ENCODE data around the gene B4GALT2.

The B4GALT2 gene

GRCh38 chr1:44016890-44017400 is 37.9 kb downstream of the B4GALT2 start:
- Mint-ChIP-seq H3K27me3 (no peaks in the 10 kb centered on the region), H3K4me3 (no peak overlapping the region), H3K27ac (no peak overlapping the region), H3K4me1 (peaks cover 25% of the 10 kb centered on the region), H3K9me3 (no peaks in the 10 kb centered on the region)
- DNase-seq, result no peak
- ATAC-seq, result no peak

GRCh38 chr1:44019466-44019948 is 40.5 kb downstream of the B4GALT2 start:
- Mint-ChIP-seq H3K27ac (no peak overlapping the region), H3K4me1 (peaks cover 2% of the 10 kb centered on the region), H3K9me3 (no peaks in the 10 kb centered on the region), H3K27me3 (no peaks in the 10 kb centered on the region), H3K4me3 (no peak overlapping the region)
- no peak for DNase-seq
- ATAC-seq, result no peak

- no peaks in the 10 kb centered on the region for H3K4me1 Mint-ChIP-seq
- no peaks in the 10 kb centered on the region for H3K9me3 Mint-ChIP-seq
- no peak for DNase-seq
- no peak for ATAC-seq
- H3K27ac Mint-ChIP-seq, result no peak overlapping the region
- no peaks in the 10 kb centered on the region for H3K27me3 Mint-ChIP-seq
- no peak overlapping the region for H3K4me3 Mint-ChIP-seq
These were observed 41.5 kb downstream of the B4GALT2 start for GRCh38 chr1:44020464-44020863.

GRCh38 chr1:44021156-44021555 is 42.1 kb downstream of the B4GALT2 start:
- no peak overlapping the region for H3K4me3 Mint-ChIP-seq
- ATAC-seq, result no peak
- H3K9me3 Mint-ChIP-seq, result no peaks in the 10 kb centered on the region
- H3K4me1 Mint-ChIP-seq, result no peaks in the 10 kb centered on the region
- no peak for DNase-seq
- no peaks in the 10 kb centered on the region for H3K27me3 Mint-ChIP-seq
- H3K27ac Mint-ChIP-seq, result no peak overlapping the region

DNA sequence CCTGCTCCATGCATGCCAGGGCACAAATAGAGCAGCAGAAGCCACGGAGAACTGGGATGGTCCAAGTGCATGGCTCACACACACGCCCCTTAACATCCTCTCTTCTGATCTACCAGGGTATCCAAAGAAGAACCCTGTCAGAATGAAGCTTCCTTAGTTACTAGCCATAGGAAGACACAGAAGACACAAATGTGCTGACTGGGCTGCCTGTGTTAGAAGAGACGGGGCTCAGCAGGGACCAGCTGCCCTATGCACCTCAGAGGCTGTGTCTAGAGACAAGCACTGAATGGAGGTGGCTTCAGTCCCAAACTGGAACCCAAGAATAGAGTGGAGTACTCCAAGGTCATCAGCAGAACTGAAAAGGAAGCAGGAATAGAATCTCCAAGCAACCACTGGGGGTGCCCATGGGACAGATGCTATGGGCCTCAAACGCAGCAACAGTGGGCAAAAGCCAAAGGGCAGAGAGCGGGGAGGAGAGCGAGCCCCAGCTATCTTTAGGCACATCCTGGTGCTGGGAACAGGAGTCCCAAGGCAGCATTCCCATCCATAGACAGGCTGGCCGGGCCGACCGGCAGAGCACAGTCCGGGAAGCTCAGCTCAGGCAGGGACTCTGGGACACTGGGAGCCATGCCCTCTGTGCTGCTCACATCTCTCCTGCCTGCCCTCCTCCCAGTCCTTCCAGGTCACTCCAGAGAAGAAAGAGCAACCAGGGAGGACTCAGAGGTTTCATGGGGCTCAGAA is 42.7 kb downstream of the B4GALT2 start:
- Mint-ChIP-seq H3K4me3 (no peak overlapping the region), H3K9me3 (no peaks in the 10 kb centered on the region), H3K27ac (peak overlapping the region in 1 of 2 donors; percentile 54), H3K27me3 (no peaks in the 10 kb centered on the region), H3K4me1 (no peaks in the 10 kb centered on the region)
- ATAC-seq, result no peak
- no peak for DNase-seq

DNA sequence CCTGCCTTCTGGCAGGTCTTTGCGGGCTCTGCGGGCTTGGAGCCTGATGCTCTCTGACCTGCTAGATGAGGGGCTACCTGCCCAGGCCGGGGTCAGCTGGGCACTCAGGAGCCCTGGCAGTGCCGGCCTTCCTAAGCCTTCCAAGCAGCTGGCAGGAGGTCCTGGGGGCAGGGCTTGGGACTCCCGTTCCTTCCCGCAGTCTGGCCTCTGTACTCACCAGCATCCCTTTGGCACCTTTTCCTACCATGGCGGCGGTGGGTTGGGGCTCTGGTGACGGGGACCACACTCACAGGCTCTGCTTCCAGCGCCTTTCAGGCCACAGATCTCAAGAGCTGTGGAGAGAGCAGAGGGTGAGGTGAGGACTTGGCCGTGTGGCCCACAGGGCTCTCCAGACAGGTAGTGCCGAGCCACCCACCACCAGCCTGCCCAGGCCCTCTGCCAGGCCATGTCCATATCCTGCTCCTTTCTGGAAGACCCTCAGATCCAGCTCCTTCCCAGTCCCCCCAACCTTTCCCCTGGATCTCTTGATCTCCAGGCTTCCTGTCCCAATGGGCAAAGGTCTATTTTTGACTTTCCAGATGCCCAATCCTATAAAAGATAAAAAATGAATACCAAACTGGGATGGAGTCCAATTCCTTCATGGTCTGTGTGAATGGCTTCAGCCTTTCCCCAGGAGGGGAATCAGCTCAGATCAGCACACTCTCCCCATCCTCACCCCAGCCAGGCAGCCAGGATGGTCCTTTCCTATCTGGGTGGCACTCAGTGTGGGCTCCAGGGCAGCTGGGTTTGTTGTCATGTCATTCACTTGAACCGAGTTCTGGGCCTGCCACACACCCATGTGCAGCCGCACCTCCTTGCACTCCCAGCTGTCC is 45.3 kb downstream of the B4GALT2 start:
- ATAC-seq (no peak), DNase-seq (no peak)
- Mint-ChIP-seq H3K27me3 (no peaks in the 10 kb centered on the region), H3K9me3 (no peaks in the 10 kb centered on the region), H3K4me1 (peaks cover 14% of the 10 kb centered on the region), H3K27ac (no peak overlapping the region), H3K4me3 (no peak overlapping the region)

GRCh38 chr1:44024903-44025525 is 46.0 kb downstream of the B4GALT2 start:
- no peaks in the 10 kb centered on the region for H3K9me3 Mint-ChIP-seq
- no peak for ATAC-seq
- no peak overlapping the region for H3K4me3 Mint-ChIP-seq
- no peaks in the 10 kb centered on the region for H3K27me3 Mint-ChIP-seq
- H3K4me1 Mint-ChIP-seq, result peaks cover 19% of the 10 kb centered on the region
- no peak overlapping the region for H3K27ac Mint-ChIP-seq
- DNase-seq, result no peak

DNA sequence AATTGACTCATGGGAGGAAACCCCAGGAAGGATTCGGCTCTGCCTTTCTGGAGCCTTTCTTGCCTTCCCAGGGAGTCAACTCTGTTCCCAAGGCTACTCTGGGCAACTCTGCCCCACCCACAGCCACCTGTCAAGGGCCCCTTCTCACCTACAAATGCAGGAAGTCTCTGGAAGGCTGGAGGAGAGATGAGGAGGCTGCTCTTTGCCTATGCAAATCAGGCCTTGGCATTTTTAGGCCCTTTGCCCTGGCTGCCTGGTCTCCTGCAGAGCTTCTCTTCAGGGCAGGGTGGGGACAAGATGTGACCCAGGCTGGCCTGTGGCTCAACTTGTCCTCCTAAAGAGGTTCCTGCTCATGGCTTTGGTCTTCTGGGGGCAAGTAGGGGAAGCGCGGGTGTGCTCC is 46.8 kb downstream of the B4GALT2 start:
- no peak overlapping the region for H3K27ac Mint-ChIP-seq
- peaks cover 19% of the 10 kb centered on the region for H3K4me1 Mint-ChIP-seq
- no peak overlapping the region for H3K4me3 Mint-ChIP-seq
- H3K9me3 Mint-ChIP-seq, result no peaks in the 10 kb centered on the region
- no peak for DNase-seq
- no peaks in the 10 kb centered on the region for H3K27me3 Mint-ChIP-seq
- no peak for ATAC-seq

GRCh38 chr1:44027320-44027719 is 48.3 kb downstream of the B4GALT2 start:
- Mint-ChIP-seq H3K4me1 (peaks cover 32% of the 10 kb centered on the region), H3K27ac (peak overlapping the region in 1 of 2 donors; percentile 20), H3K9me3 (no peaks in the 10 kb centered on the region), H3K4me3 (no peak overlapping the region), H3K27me3 (no peaks in the 10 kb centered on the region)
- ATAC-seq (no peak), DNase-seq (no peak)

DNA sequence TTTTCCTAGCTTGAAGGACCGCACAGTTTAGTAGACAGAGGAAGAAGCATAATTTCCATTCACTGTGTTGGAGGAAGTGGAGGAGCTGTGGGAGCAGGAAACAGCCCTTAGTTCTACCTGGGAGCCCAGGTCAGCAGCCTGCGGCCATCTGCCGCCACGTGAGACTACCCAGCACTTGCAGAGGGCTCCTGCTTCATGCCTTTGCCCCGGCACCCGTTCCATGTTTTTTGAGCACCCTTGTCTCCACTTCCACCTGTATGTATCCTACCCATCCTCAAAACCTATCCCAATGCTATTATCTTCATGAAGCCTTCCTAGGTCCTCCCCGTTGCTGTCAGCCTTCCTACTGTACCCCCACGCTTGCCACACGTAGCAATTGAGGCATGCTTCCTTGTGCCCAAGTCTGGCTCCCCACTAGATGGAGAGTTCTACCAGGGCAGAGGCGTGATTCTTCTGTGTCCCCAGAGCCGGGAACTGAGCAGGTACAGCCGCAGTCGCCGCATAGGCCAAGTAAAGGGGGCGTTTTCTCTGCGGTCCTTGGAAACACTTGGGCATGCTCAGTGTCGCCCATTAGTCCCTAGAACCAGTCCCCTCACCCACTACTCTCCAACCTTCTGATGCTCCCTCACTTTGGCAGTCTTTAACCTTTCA is 50.4 kb downstream of the B4GALT2 start:
- DNase-seq, result no peak
- Mint-ChIP-seq H3K9me3 (no peaks in the 10 kb centered on the region), H3K27me3 (no peaks in the 10 kb centered on the region), H3K4me1 (peaks cover 49% of the 10 kb centered on the region), H3K4me3 (peak overlapping the region; percentile 92 to 95), H3K27ac (peak overlapping the region; percentile 86 to 89)
- peak; percentile 31 for ATAC-seq

- Mint-ChIP-seq H3K27ac (peak overlapping the region; percentile 89 to 99), H3K4me1 (peaks cover 49% of the 10 kb centered on the region), H3K4me3 (peak overlapping the region; percentile 92 to 95), H3K9me3 (no peaks in the 10 kb centered on the region), H3K27me3 (no peaks in the 10 kb centered on the region)
- DNase-seq (peak; percentile 89 to 91), ATAC-seq (peak; percentile 80)
These were observed 51.0 kb downstream of the B4GALT2 start for GRCh38 chr1:44029911-44030604.

DNA sequence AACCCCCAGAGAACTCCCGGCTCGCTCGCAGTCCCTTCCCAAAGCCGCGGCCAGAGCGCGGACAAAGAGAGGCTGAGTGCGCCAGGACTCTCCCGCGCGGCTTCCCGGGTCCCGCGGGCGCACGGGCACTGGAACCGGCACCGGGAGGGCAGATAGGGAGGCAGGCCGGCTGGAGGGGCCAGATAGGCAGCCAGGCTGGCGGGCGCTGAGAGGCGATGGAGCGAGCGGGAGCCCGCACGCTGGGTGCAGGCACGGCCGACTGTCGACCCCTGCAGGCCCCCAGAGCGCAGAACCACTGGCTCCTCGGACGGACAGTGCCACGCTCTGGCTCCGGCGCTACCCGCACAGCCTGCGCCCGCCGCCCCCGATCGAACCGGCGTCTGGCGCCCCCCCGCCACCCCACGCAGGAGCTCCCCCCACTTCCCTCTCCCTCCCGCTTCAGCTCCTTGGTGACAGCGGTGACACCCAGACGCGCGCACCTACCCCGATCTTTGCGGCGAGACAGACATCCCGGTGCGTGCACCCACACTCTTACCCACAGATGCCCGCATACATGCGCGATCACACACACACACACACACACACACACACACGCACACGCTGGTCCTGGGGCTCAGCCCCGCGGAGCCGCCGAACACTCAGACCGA is 51.7 kb downstream of the B4GALT2 start:
- Mint-ChIP-seq H3K27ac (peak overlapping the region; percentile 97 to 99), H3K4me1 (peaks cover 49% of the 10 kb centered on the region), H3K9me3 (no peaks in the 10 kb centered on the region), H3K27me3 (no peaks in the 10 kb centered on the region), H3K4me3 (peak overlapping the region; percentile 89 to 92)
- ATAC-seq, result peak; percentile 65
- peak; percentile 72 to 73 for DNase-seq

DNA sequence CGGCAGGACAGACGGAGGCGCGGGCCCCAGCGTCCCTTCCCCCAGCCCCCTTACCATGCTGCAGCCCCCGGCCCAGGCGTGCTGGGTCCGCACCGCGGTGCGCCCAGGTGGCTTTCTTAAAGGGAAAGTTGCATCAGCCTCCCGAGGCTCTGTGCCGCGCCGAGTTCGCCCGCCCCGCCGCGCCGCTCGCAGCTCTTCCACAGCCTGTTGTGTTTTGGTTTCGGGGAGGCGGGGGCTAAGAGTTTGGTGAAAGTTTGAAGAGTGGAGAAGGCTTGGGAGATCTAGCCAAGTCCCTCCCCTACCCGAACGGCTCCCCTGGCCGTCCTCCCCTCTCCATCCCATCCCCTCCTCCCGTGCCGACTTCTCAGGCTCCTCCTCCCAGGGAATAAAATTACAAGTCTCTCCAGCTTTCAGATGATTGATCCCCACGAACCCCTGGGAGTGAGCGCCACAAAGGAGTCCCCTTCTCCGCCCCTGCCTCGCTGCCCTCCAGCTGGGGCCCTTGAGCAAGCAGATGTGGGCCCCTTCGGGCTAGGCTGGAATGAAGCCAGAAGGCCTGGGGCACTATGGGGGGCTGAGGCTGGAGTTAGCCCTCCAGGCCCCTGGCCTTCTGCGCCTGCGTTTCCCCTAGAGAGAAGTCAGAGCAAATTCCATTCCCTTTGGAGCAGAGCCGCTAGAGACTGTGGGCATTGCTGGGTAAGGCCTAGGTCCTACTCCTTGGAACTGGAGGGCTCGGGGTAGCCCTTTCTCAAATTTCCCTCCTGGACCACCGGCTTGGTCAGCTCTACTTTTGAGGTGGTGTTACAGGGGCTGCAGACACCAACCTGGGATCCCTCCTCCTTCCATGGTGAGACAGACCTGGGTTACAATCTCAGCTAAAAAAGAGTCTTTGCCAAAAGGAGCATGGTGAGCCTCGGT is 52.5 kb downstream of the B4GALT2 start, which contains the start of gene SLC6A9:
Gene SLC6A9 (minus strand): TSS at position 211 of the 918 bp plus-strand sequence. CDS start 7,185 bp downstream, outside the sequence.
- Mint-ChIP-seq H3K4me1 (peaks cover 52% of the 10 kb centered on the region), H3K4me3 (peak within 1 kb of the TSS; percentile 89 to 92), H3K27me3 (no peaks in the 10 kb centered on the region), H3K27ac (peak within 1 kb of the TSS; percentile 97 to 99), H3K9me3 (no peaks in the 10 kb centered on the region)
- peak; percentile 30 for ATAC-seq
- peak; percentile 57 to 66 for DNase-seq
